ENCODE measurements around the gene NT5DC1. TPM values are rescaled to one million over a fixed set of nuclear protein-coding genes. Genes with fewer than 3 reads are reported as not detected.

The NT5DC1 gene
- polyA plus RNA-seq, 3 donors, result 18.2 to 39.0 (median 28.3) TPM

- no peak overlapping the region for H3K27ac Mint-ChIP-seq
- H3K9ac ChIP-seq (ENCODE audit: insufficient read depth, low read length, poor library complexity, severe bottlenecking), result no peak overlapping the region
- no peak overlapping the region for H3K27ac ChIP-seq (ENCODE audit: low read depth in 1 of 2, low read length in 2 of 2)
- no peaks in the 10 kb centered on the region for H4K20me1 ChIP-seq (ENCODE audit: insufficient read depth, low read length)
- 88% methylated on average over 3 of the region's 5 CpGs for WGBS (ENCODE audit: insufficient coverage)
- H3K9me3 Mint-ChIP-seq, result peaks cover 0 to 4% (median 0%) of the 10 kb centered on the region in 7 donors
- H3K4me1 ChIP-seq (ENCODE audit: control insufficient read depth in 1 of 2, insufficient read depth in 2 of 2, low read length in 2 of 2), result no peaks in the 10 kb centered on the region
- no peak for DNase-seq
- no peak overlapping the region for H3K4me3 Mint-ChIP-seq
- H3K79me2 ChIP-seq (ENCODE audit: insufficient read depth, low read length), result no peaks in the 10 kb centered on the region
- H2AFZ ChIP-seq (ENCODE audit: insufficient read depth, low read depth, low read length, poor library complexity, severe bottlenecking), result no peak overlapping the region
- no peak for TF ChIP-seq CTCF (IDR thresholded peaks at IDR 0.05)
- H3K9me3 ChIP-seq (replicated peaks in 1 of 2; ENCODE audit: control insufficient read depth in 1 of 2, insufficient read depth in 1 of 2, low read length in 2 of 2), result no peaks in the 10 kb centered on the region
- H3K4me2 ChIP-seq (replicated peaks; ENCODE audit: extremely low read depth, low read length, poor library complexity, severe bottlenecking), result no peak overlapping the region
- H3K4me1 Mint-ChIP-seq, result no peaks in the 10 kb centered on the region
- H3K4me3 ChIP-seq (replicated peaks in 1 of 3; ENCODE audit: low read depth in 2 of 3, low read length in 3 of 3), result no peak overlapping the region
- H3K27me3 Mint-ChIP-seq (ENCODE audit: low read depth in 3 of 3), result no peaks in the 10 kb centered on the region
- intact Hi-C loops (cut with micrococcal nuclease), result no loop called here
- H3K36me3 Mint-ChIP-seq, result peaks cover 2 to 16% of the 10 kb centered on the region in 2 donors
- H3K36me3 ChIP-seq (replicated peaks in 1 of 2; ENCODE audit: control insufficient read depth in 1 of 2, insufficient read depth in 2 of 2, low read length in 2 of 2), result no peaks in the 10 kb centered on the region
- H3K27me3 ChIP-seq (ENCODE audit: control insufficient read depth in 2 of 2, insufficient read depth in 2 of 2, low read length in 2 of 2), result no peaks in the 10 kb centered on the region
These were observed 36.3 kb downstream of the NT5DC1 start for GRCh38 chr6:116136933-116137340.

GRCh38 chr6:116139917-116140316 lies 39.3 kb downstream of the NT5DC1 start:
- Mint-ChIP-seq H3K9me3 (no peaks in the 10 kb centered on the region), H3K27me3 (ENCODE audit: low read depth in 3 of 3) (no peaks in the 10 kb centered on the region), H3K4me3 (no peak overlapping the region), H3K4me1 (no peaks in the 10 kb centered on the region), H3K27ac (no peak overlapping the region), H3K36me3 (peaks cover 2 to 13% of the 10 kb centered on the region in 2 donors)
- H3K9me3 ChIP-seq (replicated peaks in 1 of 2; ENCODE audit: control insufficient read depth in 1 of 2, insufficient read depth in 1 of 2, low read length in 2 of 2), result no peaks in the 10 kb centered on the region
- no peaks in the 10 kb centered on the region for H3K4me1 ChIP-seq (ENCODE audit: control insufficient read depth in 1 of 2, insufficient read depth in 2 of 2, low read length in 2 of 2)
- H3K27me3 ChIP-seq (ENCODE audit: control insufficient read depth in 2 of 2, insufficient read depth in 2 of 2, low read length in 2 of 2), result no peaks in the 10 kb centered on the region
- H3K9ac ChIP-seq (ENCODE audit: insufficient read depth, low read length, poor library complexity, severe bottlenecking), result no peak overlapping the region
- no peak overlapping the region for H3K4me2 ChIP-seq (replicated peaks; ENCODE audit: extremely low read depth, low read length, poor library complexity, severe bottlenecking)
- no peak for TF ChIP-seq CTCF (IDR thresholded peaks at IDR 0.05)
- no peaks in the 10 kb centered on the region for H3K36me3 ChIP-seq (replicated peaks in 1 of 2; ENCODE audit: control insufficient read depth in 1 of 2, insufficient read depth in 2 of 2, low read length in 2 of 2)
- H3K27ac ChIP-seq (ENCODE audit: low read depth in 1 of 2, low read length in 2 of 2), result no peak overlapping the region
- no peak for DNase-seq
- no peak overlapping the region for H3K4me3 ChIP-seq (replicated peaks in 1 of 3; ENCODE audit: low read depth in 2 of 3, low read length in 3 of 3)
- WGBS (ENCODE audit: insufficient coverage), result 100% methylated on average over 2 of the region's 4 CpGs
- H3K79me2 ChIP-seq (ENCODE audit: insufficient read depth, low read length), result no peaks in the 10 kb centered on the region
- H2AFZ ChIP-seq (ENCODE audit: insufficient read depth, low read depth, low read length, poor library complexity, severe bottlenecking), result no peak overlapping the region
- no peaks in the 10 kb centered on the region for H4K20me1 ChIP-seq (ENCODE audit: insufficient read depth, low read length)
- intact Hi-C loops (cut with micrococcal nuclease), result no loop called here
